Fibroblast of lung (primary cell): ENCODE data around the gene SHANK2. TPM values are rescaled to one million over a fixed set of nuclear protein-coding genes. Genes with fewer than 3 reads are reported as not detected.

ENCODE experiments used
- DNase-seq, 2 donors: peaks; one replicate each; pipeline versions ENCODE4 v3.0.0 to v3.0.0-alpha.2; 2010; ENCODE audit warnings: low read depth in 2 of 2
- H2AFZ ChIP-seq: 2 replicates; pipeline ENCODE4 v1.5.1; 2012; ENCODE audit warnings: low read length, control low read depth, inconsistent platforms
- H3K27ac ChIP-seq: 2 replicates; pipeline ENCODE4 v1.5.1; 2011; ENCODE audit warnings: low read length, control low read depth; ENCODE audit not compliant: insufficient read depth
- H3K27me3 ChIP-seq: 2 replicates; pipeline ENCODE4 v1.5.1; 2011; ENCODE audit warnings: mild to moderate bottlenecking, low read length; ENCODE audit not compliant: control insufficient read depth, insufficient read depth
- H3K36me3 ChIP-seq: 2 replicates; pipeline ENCODE4 v1.5.1; 2011; ENCODE audit warnings: low read length; ENCODE audit not compliant: control insufficient read depth, insufficient read depth
- H3K4me1 ChIP-seq: 2 replicates; pipeline ENCODE4 v1.5.1; 2011; ENCODE audit warnings: low read length; ENCODE audit not compliant: control insufficient read depth, insufficient read depth; ENCODE audit errors: extremely low read depth
- H3K4me2 ChIP-seq: 2 replicates; pipeline ENCODE4 v1.5.1; 2011; ENCODE audit warnings: low read length, control low read depth; ENCODE audit not compliant: insufficient read depth; ENCODE audit errors: extremely low read depth
- H3K4me3 ChIP-seq, 4 experiments: fragments of 200-600 bp in 1 of 4; sonication (generic) in 1 of 4; replicated peaks in 1 of 4; 2 replicates each; pipeline ENCODE4 v1.5.1; 2011 to 2016; ENCODE audit warnings: low read length in 4 of 4, low read depth in 3 of 4, mild to moderate bottlenecking in 3 of 4, control low read depth in 2 of 4, inconsistent platforms in 1 of 4, mixed read lengths in 1 of 4; ENCODE audit not compliant: insufficient read depth in 1 of 4; ENCODE audit errors: control extremely low read depth in 1 of 4
- H3K79me2 ChIP-seq: 2 replicates; pipeline ENCODE4 v1.5.1; 2012; ENCODE audit warnings: mild to moderate bottlenecking, low read length, inconsistent platforms; ENCODE audit not compliant: control insufficient read depth, insufficient read depth
- H3K9ac ChIP-seq: 2 replicates; pipeline ENCODE4 v1.5.1; 2011; ENCODE audit warnings: mild to moderate bottlenecking, low read length, control low read depth; ENCODE audit not compliant: insufficient read depth
- H3K9me3 ChIP-seq: 2 replicates; pipeline ENCODE4 v1.5.1; 2012; ENCODE audit warnings: low read depth, low read length; ENCODE audit not compliant: control insufficient read depth, insufficient read depth
- H4K20me1 ChIP-seq: 2 replicates; pipeline ENCODE4 v1.5.1; 2011; ENCODE audit warnings: low read length; ENCODE audit not compliant: control insufficient read depth, insufficient read depth; ENCODE audit errors: extremely low read depth
- EZH2 ChIP-seq: IDR thresholded peaks from 2 replicates; pipeline ENCODE4 v1.5.1; 2012; ENCODE audit warnings: low read length, control low read depth, mild to moderate bottlenecking; ENCODE audit errors: missing control alignments
- polyA minus RNA-seq: library from RNA; depleted of rRNA, polyadenylated mRNA; stranded (reverse); fragments of >200 nt; gene quantifications from 2 replicates; pipeline ENCODE4 v1.2.3, GENCODE V29; 2011; ENCODE audit warnings: low replicate concordance
- polyA plus RNA-seq, 2 donors: library from polyadenylated mRNA; depleted of rRNA in 1 of 2; stranded (reverse) in 1 of 2; unstranded in 1 of 2; fragments of >200 nt; gene quantifications; 2 replicates each; pipeline ENCODE4 v1.2.1, GENCODE V29; 2011 to 2012; ENCODE audit warnings: missing spikeins in 1 of 2
- total RNA-seq: library from RNA; depleted of rRNA; stranded (reverse); fragments of >200 nt; gene quantifications from 2 replicates; pipeline ENCODE4 v1.2.1, GENCODE V29; 2014
- TF ChIP-seq, protein P1 (sequence below), 2 donors: IDR thresholded peaks in 1 of 2; conservative IDR thresholded peaks in 1 of 2; 1 replicate in 1 of 2; 2 replicates in 1 of 2; pipeline ENCODE4 v1.5.1; 2011 to 2012; ENCODE audit warnings: low read length in 2 of 2, control low read depth in 1 of 2, inconsistent platforms in 1 of 2, low read depth in 1 of 2, mild to moderate bottlenecking in 1 of 2

SHANK2 gene
- total RNA-seq (1.3 and 11.6 TPM in 2 replicates), polyA plus RNA-seq (3.2 and 4.6 TPM in 2 replicates), polyA minus RNA-seq (17.9 and 41.5 TPM in 2 replicates)
- polyA plus RNA-seq (2012): 3.8 and 4.9 TPM in 2 replicates

- Histone ChIP-seq H3K9ac (peak within 1 kb of the TSS; percentile 51), H3K27me3 (no peaks in the 10 kb centered on the region), H3K27ac (peak within 1 kb of the TSS; percentile 14), H3K4me3 (peak within 1 kb of the TSS; percentile 54 to 65 (median 58)), H3K4me2 (peak within 1 kb of the TSS; percentile 78), H4K20me1 (no peaks in the 10 kb centered on the region), H3K79me2 (no peaks in the 10 kb centered on the region), H3K9me3 (no peaks in the 10 kb centered on the region), H2AFZ (no peak within 1 kb of the TSS), H3K4me1 (no peaks in the 10 kb centered on the region), H3K36me3 (no peaks in the 10 kb centered on the region)
- TF ChIP-seq EZH2: no peak
- TF ChIP-seq, protein P1, sequence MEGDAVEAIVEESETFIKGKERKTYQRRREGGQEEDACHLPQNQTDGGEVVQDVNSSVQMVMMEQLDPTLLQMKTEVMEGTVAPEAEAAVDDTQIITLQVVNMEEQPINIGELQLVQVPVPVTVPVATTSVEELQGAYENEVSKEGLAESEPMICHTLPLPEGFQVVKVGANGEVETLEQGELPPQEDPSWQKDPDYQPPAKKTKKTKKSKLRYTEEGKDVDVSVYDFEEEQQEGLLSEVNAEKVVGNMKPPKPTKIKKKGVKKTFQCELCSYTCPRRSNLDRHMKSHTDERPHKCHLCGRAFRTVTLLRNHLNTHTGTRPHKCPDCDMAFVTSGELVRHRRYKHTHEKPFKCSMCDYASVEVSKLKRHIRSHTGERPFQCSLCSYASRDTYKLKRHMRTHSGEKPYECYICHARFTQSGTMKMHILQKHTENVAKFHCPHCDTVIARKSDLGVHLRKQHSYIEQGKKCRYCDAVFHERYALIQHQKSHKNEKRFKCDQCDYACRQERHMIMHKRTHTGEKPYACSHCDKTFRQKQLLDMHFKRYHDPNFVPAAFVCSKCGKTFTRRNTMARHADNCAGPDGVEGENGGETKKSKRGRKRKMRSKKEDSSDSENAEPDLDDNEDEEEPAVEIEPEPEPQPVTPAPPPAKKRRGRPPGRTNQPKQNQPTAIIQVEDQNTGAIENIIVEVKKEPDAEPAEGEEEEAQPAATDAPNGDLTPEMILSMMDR (conservative IDR thresholded peaks at IDR 0.05 in 1 of 2, IDR thresholded peaks at IDR 0.05 in 1 of 2; ENCODE audit: low read depth in 1 of 2, low read length in 2 of 2): no peak
- no peak for DNase-seq
These were observed at the start of gene SHANK2 for GRCh38 chr11:71252269-71252769. TSS of gene SHANK2 (minus strand) at chr11:71252577. CDS start at chr11:71147326, 105,251 bp downstream.

GRCh38 chr11:71301858-71302533 lies 49.6 kb upstream of the SHANK2 start:
- no peaks in the 10 kb centered on the region for H3K27me3 ChIP-seq
- TF ChIP-seq, protein P1 (conservative IDR thresholded peaks at IDR 0.05 in 1 of 2, IDR thresholded peaks at IDR 0.05 in 1 of 2; ENCODE audit: low read depth in 1 of 2, low read length in 2 of 2): no peak
- no peak for TF ChIP-seq EZH2
- no peaks in the 10 kb centered on the region for H3K79me2 ChIP-seq
- H3K4me2 ChIP-seq: no peak overlapping the region
- no peak overlapping the region for H3K9ac ChIP-seq
- H2AFZ ChIP-seq: no peak overlapping the region
- H3K27ac ChIP-seq: no peak overlapping the region
- H3K4me1 ChIP-seq: peaks cover 15% of the 10 kb centered on the region
- no peaks in the 10 kb centered on the region for H4K20me1 ChIP-seq
- no peaks in the 10 kb centered on the region for H3K36me3 ChIP-seq
- H3K4me3 ChIP-seq: no peak overlapping the region
- no peak for DNase-seq
- H3K9me3 ChIP-seq: no peaks in the 10 kb centered on the region

DNA sequence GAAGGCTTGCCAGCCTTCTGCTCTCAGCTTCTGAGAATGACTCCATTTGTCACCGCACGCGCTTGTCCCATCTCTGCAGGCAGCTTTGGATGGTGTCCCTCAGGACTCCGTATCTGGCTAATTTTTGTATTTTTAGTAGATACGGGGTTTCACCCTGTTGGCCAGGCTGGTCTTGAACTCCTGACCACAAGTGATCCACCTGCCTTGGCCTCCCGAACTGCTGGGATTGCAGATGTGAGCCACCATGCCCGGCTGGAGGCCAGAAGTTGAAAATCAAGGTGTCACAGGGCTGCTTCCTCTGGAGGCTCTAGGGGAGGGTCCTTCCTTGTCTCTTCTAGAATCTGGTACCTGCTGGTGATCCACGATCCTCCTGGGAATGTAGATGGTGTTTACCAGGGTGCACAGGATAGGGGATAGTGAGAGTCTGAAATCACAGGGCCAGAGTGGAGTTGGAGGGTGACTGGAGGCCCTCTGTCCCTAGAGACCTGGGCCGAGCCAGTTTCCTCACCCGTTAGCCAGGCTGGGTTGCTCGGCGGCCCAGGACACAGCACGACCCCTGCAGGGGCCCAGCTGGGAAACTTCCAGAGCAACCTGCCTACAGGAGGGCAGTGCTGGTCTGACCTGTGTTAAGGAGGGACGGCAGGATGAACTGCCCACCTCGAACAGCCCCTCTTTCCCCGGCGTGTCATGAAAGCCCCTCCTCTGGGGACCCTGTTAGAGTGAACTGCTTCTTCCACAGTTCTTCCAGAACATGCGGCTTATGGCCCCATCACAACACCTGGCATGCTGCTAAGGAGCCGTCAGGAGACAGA lies 48.9 kb upstream of the SHANK2 start:
- no peak overlapping the region for H3K9ac ChIP-seq
- H3K4me3 ChIP-seq: no peak overlapping the region
- H3K27me3 ChIP-seq: no peaks in the 10 kb centered on the region
- H2AFZ ChIP-seq: no peak overlapping the region
- no peaks in the 10 kb centered on the region for H3K79me2 ChIP-seq
- H3K4me1 ChIP-seq: peaks cover 15% of the 10 kb centered on the region
- no peaks in the 10 kb centered on the region for H3K36me3 ChIP-seq
- H3K9me3 ChIP-seq: no peaks in the 10 kb centered on the region
- TF ChIP-seq EZH2: no peak
- TF ChIP-seq, protein P1 (conservative IDR thresholded peaks at IDR 0.05 in 1 of 2, IDR thresholded peaks at IDR 0.05 in 1 of 2; ENCODE audit: low read depth in 1 of 2, low read length in 2 of 2): no peak
- H3K4me2 ChIP-seq: no peak overlapping the region
- H3K27ac ChIP-seq: no peak overlapping the region
- no peak for DNase-seq
- H4K20me1 ChIP-seq: no peaks in the 10 kb centered on the region
